HepG2 (cell line): Measurements from ENCODE around the gene RAB30. TPM values are rescaled to one million over a fixed set of nuclear protein-coding genes. Genes with fewer than 3 reads are reported as not detected.

ENCODE experiments used
- AGO2 ChIP-seq: fragments of 200-400 bp; formaldehyde crosslinking; optimal IDR thresholded peaks from 2 replicates; pipeline ENCODE3; 2017; ENCODE audit warnings: mild to moderate bottlenecking, low read depth, low read length, moderate library complexity
- ATAD3A ChIP-seq: sonication (generic); formaldehyde crosslinking; IDR thresholded peaks from 2 replicates; pipeline ENCODE4 v1.4.0; 2020; ENCODE audit warnings: missing genetic modification reagents
- CEBPG ChIP-seq: IDR thresholded peaks from 2 replicates; pipeline ENCODE4 v1.6.1; 2016
- CREB1 ChIP-seq, 2 experiments: fragments of 450-650 bp in 1 of 2; IDR thresholded peaks; 2 replicates each; pipeline ENCODE4 v1.6.1; 2016 to 2017; ENCODE audit warnings: control low read depth in 1 of 2, mild to moderate bottlenecking in 1 of 2, missing compliant biosample characterization in 1 of 2, missing genetic modification characterization in 1 of 2
- HCFC1 ChIP-seq: fragments of 150-350 bp; IDR thresholded peaks from 2 replicates; pipeline ENCODE4 v1.6.1; 2014; ENCODE audit warnings: low read depth, low read length
- HNF4A ChIP-seq: sonication (generic); formaldehyde crosslinking; IDR thresholded peaks from 2 replicates; pipeline ENCODE4 v1.4.0; 2020; ENCODE audit warnings: missing genetic modification reagents
- MED1 ChIP-seq: sonication (generic); formaldehyde crosslinking; IDR thresholded peaks from 2 replicates; pipeline ENCODE4 v1.4.0; 2020; ENCODE audit warnings: missing genetic modification reagents
- MZF1 ChIP-seq: sonication (generic); formaldehyde crosslinking; IDR thresholded peaks from 2 replicates; pipeline ENCODE4 v1.8.1; 2023; ENCODE audit warnings: mild to moderate bottlenecking, missing genetic modification reagents, borderline replicate concordance
- REPIN1 ChIP-seq: sonication (generic); formaldehyde crosslinking; IDR thresholded peaks from 2 replicates; pipeline ENCODE4 v1.8.0; 2022; ENCODE audit warnings: missing genetic modification reagents, low read depth, mild to moderate bottlenecking, borderline replicate concordance
- SP5 ChIP-seq: IDR thresholded peaks from 2 replicates; pipeline ENCODE4 v1.6.1; 2016; ENCODE audit warnings: low read depth, borderline replicate concordance
- SRF ChIP-seq: IDR thresholded peaks from 2 replicates; pipeline ENCODE4 v1.6.1; 2011; ENCODE audit warnings: mild to moderate bottlenecking, low read depth, low read length, moderate library complexity
- ZFP36 ChIP-seq: fragments of 150-350 bp; IDR thresholded peaks from 2 replicates; pipeline ENCODE4 v1.6.1; 2018; ENCODE audit warnings: borderline replicate concordance, low read length, low read depth; ENCODE audit not compliant: partially characterized antibody
- ZNF274 ChIP-seq: sonication (generic); formaldehyde crosslinking; IDR thresholded peaks from 2 replicates; pipeline ENCODE4 v1.5.1; 2020; ENCODE audit warnings: mild to moderate bottlenecking, missing genetic modification reagents
- polyA plus RNA-seq, 8 experiments: library from polyadenylated mRNA; depleted of rRNA in 3 of 8; stranded (reverse) in 7 of 8; unstranded in 1 of 8; fragments of >200 nt; fragmentation: Illumina TruSeq in 4 of 8; extraction: Trizol in 4 of 8; gene quantifications; 2 replicates each; pipeline versions ENCODE4 v1.2.1 to v1.2.3, GENCODE V29; 2011 to 2016; ENCODE audit warnings: low read depth in 4 of 8, missing spikeins in 1 of 8, mixed read lengths in 1 of 8; ENCODE audit not compliant: insufficient read depth in 1 of 8
- total RNA-seq, 5 experiments: library from RNA; depleted of rRNA; stranded (reverse); fragments of >200 nt; fragmentation: Illumina TruSeq; extraction: Trizol; gene quantifications; 2 replicates each; pipeline ENCODE4 v1.2.3, GENCODE V29; 2016; ENCODE audit warnings: low read depth in 1 of 5
- TF ChIP-seq, protein P1 (sequence below): sonication (generic); formaldehyde crosslinking; IDR thresholded peaks from 2 replicates; pipeline ENCODE4 v1.5.1; 2020; ENCODE audit warnings: mild to moderate bottlenecking, missing genetic modification reagents, borderline replicate concordance
- TF ChIP-seq, protein P2 (sequence below): sonication (generic); formaldehyde crosslinking; IDR thresholded peaks from 2 replicates; pipeline ENCODE4 v1.4.0; 2020; ENCODE audit warnings: missing genetic modification reagents

RAB30 gene
- total and polyA plus RNA-seq, 2 of the 13 experiments (the other 11 are each of a cell fraction or from before 2014, with no cell fraction given), result 3.7 to 5.0 TPM

GRCh38 chr11:83071567-83072349 is at the start of gene RAB30 (continued):
- TF ChIP-seq, protein P1, sequence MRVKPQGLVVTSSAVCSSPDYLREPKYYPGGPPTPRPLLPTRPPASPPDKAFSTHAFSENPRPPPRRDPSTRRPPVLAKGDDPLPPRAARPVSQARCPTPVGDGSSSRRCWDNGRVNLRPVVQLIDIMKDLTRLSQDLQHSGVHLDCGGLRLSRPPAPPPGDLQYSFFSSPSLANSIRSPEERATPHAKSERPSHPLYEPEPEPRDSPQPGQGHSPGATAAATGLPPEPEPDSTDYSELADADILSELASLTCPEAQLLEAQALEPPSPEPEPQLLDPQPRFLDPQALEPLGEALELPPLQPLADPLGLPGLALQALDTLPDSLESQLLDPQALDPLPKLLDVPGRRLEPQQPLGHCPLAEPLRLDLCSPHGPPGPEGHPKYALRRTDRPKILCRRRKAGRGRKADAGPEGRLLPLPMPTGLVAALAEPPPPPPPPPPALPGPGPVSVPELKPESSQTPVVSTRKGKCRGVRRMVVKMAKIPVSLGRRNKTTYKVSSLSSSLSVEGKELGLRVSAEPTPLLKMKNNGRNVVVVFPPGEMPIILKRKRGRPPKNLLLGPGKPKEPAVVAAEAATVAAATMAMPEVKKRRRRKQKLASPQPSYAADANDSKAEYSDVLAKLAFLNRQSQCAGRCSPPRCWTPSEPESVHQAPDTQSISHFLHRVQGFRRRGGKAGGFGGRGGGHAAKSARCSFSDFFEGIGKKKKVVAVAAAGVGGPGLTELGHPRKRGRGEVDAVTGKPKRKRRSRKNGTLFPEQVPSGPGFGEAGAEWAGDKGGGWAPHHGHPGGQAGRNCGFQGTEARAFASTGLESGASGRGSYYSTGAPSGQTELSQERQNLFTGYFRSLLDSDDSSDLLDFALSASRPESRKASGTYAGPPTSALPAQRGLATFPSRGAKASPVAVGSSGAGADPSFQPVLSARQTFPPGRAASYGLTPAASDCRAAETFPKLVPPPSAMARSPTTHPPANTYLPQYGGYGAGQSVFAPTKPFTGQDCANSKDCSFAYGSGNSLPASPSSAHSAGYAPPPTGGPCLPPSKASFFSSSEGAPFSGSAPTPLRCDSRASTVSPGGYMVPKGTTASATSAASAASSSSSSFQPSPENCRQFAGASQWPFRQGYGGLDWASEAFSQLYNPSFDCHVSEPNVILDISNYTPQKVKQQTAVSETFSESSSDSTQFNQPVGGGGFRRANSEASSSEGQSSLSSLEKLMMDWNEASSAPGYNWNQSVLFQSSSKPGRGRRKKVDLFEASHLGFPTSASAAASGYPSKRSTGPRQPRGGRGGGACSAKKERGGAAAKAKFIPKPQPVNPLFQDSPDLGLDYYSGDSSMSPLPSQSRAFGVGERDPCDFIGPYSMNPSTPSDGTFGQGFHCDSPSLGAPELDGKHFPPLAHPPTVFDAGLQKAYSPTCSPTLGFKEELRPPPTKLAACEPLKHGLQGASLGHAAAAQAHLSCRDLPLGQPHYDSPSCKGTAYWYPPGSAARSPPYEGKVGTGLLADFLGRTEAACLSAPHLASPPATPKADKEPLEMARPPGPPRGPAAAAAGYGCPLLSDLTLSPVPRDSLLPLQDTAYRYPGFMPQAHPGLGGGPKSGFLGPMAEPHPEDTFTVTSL (CRISPR knock-in tag), result peak; percentile 66; the same call in 1 of the 2 replicates
- peak; percentile 84 for TF ChIP-seq CREB1 (IDR thresholded peaks at IDR 0.05)
- TF ChIP-seq CREB1 (CRISPR knock-in tag; IDR thresholded peaks at IDR 0.05), result peak; percentile 94
- TF ChIP-seq ZNF274 (CRISPR knock-in tag), result peak; percentile 76; the same call in 1 of the 2 replicates
- no peak for TF ChIP-seq ZFP36
- TF ChIP-seq SP5 (CRISPR knock-in tag), result peak; percentile 48; the same call in 1 of the 2 replicates
- peak; percentile 77 for TF ChIP-seq MED1
- peak; percentile 65; the same call in 1 of the 2 replicates for TF ChIP-seq REPIN1 (CRISPR knock-in tag)
- peak; percentile 52 for TF ChIP-seq HNF4A (CRISPR knock-in tag)
- TF ChIP-seq HCFC1, result peak; percentile 94
- TF ChIP-seq SRF, result peak; percentile 55; the same call in 1 of the 2 replicates
- TF ChIP-seq CEBPG (CRISPR knock-in tag), result peak; percentile 78
- TF ChIP-seq MZF1, result no peak
- TF ChIP-seq ATAD3A (CRISPR knock-in tag), result no peak
- TF ChIP-seq AGO2, result peak; percentile 64
- TF ChIP-seq, protein P2, sequence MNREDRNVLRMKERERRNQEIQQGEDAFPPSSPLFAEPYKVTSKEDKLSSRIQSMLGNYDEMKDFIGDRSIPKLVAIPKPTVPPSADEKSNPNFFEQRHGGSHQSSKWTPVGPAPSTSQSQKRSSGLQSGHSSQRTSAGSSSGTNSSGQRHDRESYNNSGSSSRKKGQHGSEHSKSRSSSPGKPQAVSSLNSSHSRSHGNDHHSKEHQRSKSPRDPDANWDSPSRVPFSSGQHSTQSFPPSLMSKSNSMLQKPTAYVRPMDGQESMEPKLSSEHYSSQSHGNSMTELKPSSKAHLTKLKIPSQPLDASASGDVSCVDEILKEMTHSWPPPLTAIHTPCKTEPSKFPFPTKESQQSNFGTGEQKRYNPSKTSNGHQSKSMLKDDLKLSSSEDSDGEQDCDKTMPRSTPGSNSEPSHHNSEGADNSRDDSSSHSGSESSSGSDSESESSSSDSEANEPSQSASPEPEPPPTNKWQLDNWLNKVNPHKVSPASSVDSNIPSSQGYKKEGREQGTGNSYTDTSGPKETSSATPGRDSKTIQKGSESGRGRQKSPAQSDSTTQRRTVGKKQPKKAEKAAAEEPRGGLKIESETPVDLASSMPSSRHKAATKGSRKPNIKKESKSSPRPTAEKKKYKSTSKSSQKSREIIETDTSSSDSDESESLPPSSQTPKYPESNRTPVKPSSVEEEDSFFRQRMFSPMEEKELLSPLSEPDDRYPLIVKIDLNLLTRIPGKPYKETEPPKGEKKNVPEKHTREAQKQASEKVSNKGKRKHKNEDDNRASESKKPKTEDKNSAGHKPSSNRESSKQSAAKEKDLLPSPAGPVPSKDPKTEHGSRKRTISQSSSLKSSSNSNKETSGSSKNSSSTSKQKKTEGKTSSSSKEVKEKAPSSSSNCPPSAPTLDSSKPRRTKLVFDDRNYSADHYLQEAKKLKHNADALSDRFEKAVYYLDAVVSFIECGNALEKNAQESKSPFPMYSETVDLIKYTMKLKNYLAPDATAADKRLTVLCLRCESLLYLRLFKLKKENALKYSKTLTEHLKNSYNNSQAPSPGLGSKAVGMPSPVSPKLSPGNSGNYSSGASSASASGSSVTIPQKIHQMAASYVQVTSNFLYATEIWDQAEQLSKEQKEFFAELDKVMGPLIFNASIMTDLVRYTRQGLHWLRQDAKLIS (CRISPR knock-in tag), result 0 out of 2 replicates have a peak, but pooled peaks have one; percentile 43
